HEK293T (cell line): ENCODE data around the gene ANKRD36C.
"Not testable (repeated sequence)": the region's sequence is repeated elsewhere in the genome, so short reads cannot be mapped to it uniquely, and the experiment has no call there.

Source experiments
- BHLHE40 ChIP-seq: fragments of 450-650 bp; IDR thresholded peaks from 2 replicates; pipeline ENCODE4 v1.6.1; 2016; ENCODE audit warnings: mild to moderate bottlenecking, moderate library complexity, borderline replicate concordance
- CTBP1 ChIP-seq: fragments of 450-650 bp; IDR thresholded peaks from 2 replicates; pipeline ENCODE4 v1.6.1; 2016; ENCODE audit warnings: borderline replicate concordance
- ELF4 ChIP-seq: fragments of 450-650 bp; IDR thresholded peaks from 2 replicates; pipeline ENCODE4 v1.6.1; 2017; ENCODE audit warnings: antibody characterized with exemption
- FOXA1 ChIP-seq: fragments of 450-650 bp; IDR thresholded peaks from 2 replicates; pipeline ENCODE4 v1.6.1; 2016; ENCODE audit warnings: mild to moderate bottlenecking
- FOXM1 ChIP-seq: fragments of 450-650 bp; IDR thresholded peaks from 2 replicates; pipeline ENCODE4 v1.6.1; 2017; ENCODE audit warnings: mild to moderate bottlenecking, borderline replicate concordance
- HDGF ChIP-seq: fragments of 450-650 bp; IDR thresholded peaks from 2 replicates; pipeline ENCODE4 v1.6.1; 2017; ENCODE audit warnings: antibody characterized with exemption, borderline replicate concordance
- LEF1 ChIP-seq: fragments of 450-650 bp; IDR thresholded peaks from 2 replicates; pipeline ENCODE4 v1.6.1; 2017; ENCODE audit warnings: mild to moderate bottlenecking, borderline replicate concordance
- NFRKB ChIP-seq: fragments of 450-650 bp; IDR thresholded peaks from 2 replicates; pipeline ENCODE4 v1.6.1; 2016; ENCODE audit warnings: mild to moderate bottlenecking, moderate library complexity
- PKNOX1 ChIP-seq: fragments of 450-650 bp; IDR thresholded peaks from 2 replicates; pipeline ENCODE4 v1.6.1; 2016
- SP1 ChIP-seq: fragments of 450-650 bp; IDR thresholded peaks from 2 replicates; pipeline ENCODE4 v1.6.1; 2017
- SUZ12 ChIP-seq: fragments of 450-650 bp; IDR thresholded peaks from 2 replicates; pipeline ENCODE4 v1.6.1; 2016; ENCODE audit warnings: mild to moderate bottlenecking
- TARDBP ChIP-seq: fragments of 450-650 bp; IDR thresholded peaks from 2 replicates; pipeline ENCODE4 v1.6.1; 2016

- TF ChIP-seq HDGF, FOXM1, LEF1, SUZ12, FOXA1, TARDBP, CTBP1, BHLHE40, SP1, NFRKB, PKNOX1, ELF4: not testable (repeated sequence)
Measured at GRCh38 chr2:96022701-96023447, 31.2 kb upstream of the ANKRD36C start.
